Ovary (tissue), 10 donors: ENCODE results near the gene ZNF217. TPM values are rescaled to one million over a fixed set of nuclear protein-coding genes. Genes with fewer than 3 reads are reported as not detected.
"Not testable (repeated sequence)": the region's sequence is repeated elsewhere in the genome, so short reads cannot be mapped to it uniquely, and the experiment has no call there.

Source experiments
- DNase-seq, 5 donors: peaks; one replicate each; pipeline ENCODE4 v3.0.0-alpha.2; 2019 to 2020
- H3K27ac ChIP-seq, 2 donors: fragments of 200-600 bp; one replicate each; pipeline versions ENCODE4 v1.5.1 to v1.8.0; 2019 to 2022
- H3K27me3 ChIP-seq: fragments of 200-600 bp; one replicate; pipeline ENCODE4 v1.8.0; 2022
- H3K36me3 ChIP-seq: fragments of 200-600 bp; sonication (generic); one replicate; pipeline ENCODE4 v1.5.1; 2019
- H3K4me1 ChIP-seq: one replicate; pipeline ENCODE4 v1.8.1; 2013; ENCODE audit warnings: mild to moderate bottlenecking, moderate library complexity; ENCODE audit not compliant: insufficient read depth
- H3K4me3 ChIP-seq: fragments of 200-600 bp; sonication (generic); one replicate; pipeline ENCODE4 v1.5.1; 2017
- H3K9me3 ChIP-seq, 2 donors: fragments of 200-600 bp in 1 of 2; sonication (generic) in 1 of 2; one replicate each; pipeline versions ENCODE4 v1.5.1 to v1.8.1; 2013 to 2019; ENCODE audit warnings: mild to moderate bottlenecking in 1 of 2, moderate library complexity in 1 of 2
- EP300 ChIP-seq: sonication (generic); formaldehyde crosslinking; IDR thresholded peaks from one replicate; pipeline ENCODE4 v1.6.1; 2017; ENCODE audit warnings: antibody characterized with exemption
- POLR2A ChIP-seq: fragments of 450-650 bp; IDR thresholded peaks from one replicate; pipeline ENCODE4 v1.6.1; 2017; ENCODE audit warnings: antibody characterized with exemption, mild to moderate bottlenecking, moderate library complexity
- WGBS, 3 donors: extraction: QIAGEN DNeasy Blood & Tissue Kit in 1 of 3; methylation state at CpG; one replicate each; pipeline versions ENCODE4 v1.1.5 to v1.1.7; 2013 to 2017; 5-methylcytosine and 5-hydroxymethylcytosine counted together
- intact Hi-C, 4 donors: fragments of 100-400 bp; cut with DNase I; formaldehyde crosslinking; loops; one replicate each; pipeline versions ENCODE4 v1.11.0 to v1.15.1; 2022 to 2023
- long read RNA-seq, 3 donors: library from polyadenylated mRNA in 2 of 3; unstranded in 2 of 3; transcript quantifications; one replicate each; pipeline ENCODE4 v2.0.0 and lab custom pipeline, GENCODE V29; 2021 to 2026
- polyA plus RNA-seq, 2 donors: library from polyadenylated mRNA; stranded (reverse); fragments of 200-250 nt in 1 of 2; fragments of 350-450 nt in 1 of 2; fragmentation: Illumina TruSeq in 1 of 2; extraction: RNeasy Lipid Tissue Mini Kit (QIAGEN cat#74804) in 1 of 2; gene quantifications; one replicate each; pipeline ENCODE4 v1.2.3, GENCODE V29; 2013 to 2014
- total RNA-seq, 7 donors: library from RNA; depleted of rRNA in 2 of 7; stranded (reverse); fragments of >200 nt in 2 of 7; fragmentation: NEBNext Ultra II Directional in 3 of 7; extraction: Animal tissue kit (Norgen Biotek cat#: 25700) in 3 of 7; gene quantifications; one replicate each; pipeline versions ENCODE4 v1.1.0 to v1.2.4, GENCODE V29; 2016 to 2023
- TF ChIP-seq, protein P1 (sequence below), 3 donors: fragments of 450-650 bp in 2 of 3; fragments of 200-600 bp in 1 of 3; IDR thresholded peaks; one replicate each; pipeline versions ENCODE4 v1.5.1 to v1.8.0; 2016 to 2022; ENCODE audit warnings: antibody characterized with exemption in 3 of 3, mild to moderate bottlenecking in 1 of 3
- donor health status: DM: no; HTN: no; CAD: no; lungs with moderate emphysema.
- donor health status: DM: no; HTN: no; CAD: no.
- donor health status: Bipolar disorder and iron deficiency.
- donor health status: DM: yes; HTN: yes; CAD: no.
- donor health status: DM: no; HTN: no; CAD: no.
- donor health status: DM: yes; HTN: yes; CAD: no.

ZNF217 gene
- total RNA-seq (10 to 100 TPM; 13.5 to 69.7 (median 21.2) TPM), polyA plus RNA-seq (10 to 100 TPM; 13.1 to 20.8 TPM)
- long read RNA-seq, donor 1, partial matches to known transcripts, result 5 of 8 reads
- long read RNA-seq, donor 1, other reads (novel, unspliced or antisense), result 3 of 8 reads
- long read RNA-seq, donor 2, full-length matches to known transcripts, result 3 of 47 reads
- long read RNA-seq, donor 2, partial matches to known transcripts, result 44 of 47 reads
- long read RNA-seq, donor 2, other reads (novel, unspliced or antisense), result 0 of 47 reads
- long read RNA-seq, donor 3, partial matches to known transcripts, result 0 of 4 reads
- long read RNA-seq, donor 3, other reads (novel, unspliced or antisense), result 2 of 4 reads

DNA sequence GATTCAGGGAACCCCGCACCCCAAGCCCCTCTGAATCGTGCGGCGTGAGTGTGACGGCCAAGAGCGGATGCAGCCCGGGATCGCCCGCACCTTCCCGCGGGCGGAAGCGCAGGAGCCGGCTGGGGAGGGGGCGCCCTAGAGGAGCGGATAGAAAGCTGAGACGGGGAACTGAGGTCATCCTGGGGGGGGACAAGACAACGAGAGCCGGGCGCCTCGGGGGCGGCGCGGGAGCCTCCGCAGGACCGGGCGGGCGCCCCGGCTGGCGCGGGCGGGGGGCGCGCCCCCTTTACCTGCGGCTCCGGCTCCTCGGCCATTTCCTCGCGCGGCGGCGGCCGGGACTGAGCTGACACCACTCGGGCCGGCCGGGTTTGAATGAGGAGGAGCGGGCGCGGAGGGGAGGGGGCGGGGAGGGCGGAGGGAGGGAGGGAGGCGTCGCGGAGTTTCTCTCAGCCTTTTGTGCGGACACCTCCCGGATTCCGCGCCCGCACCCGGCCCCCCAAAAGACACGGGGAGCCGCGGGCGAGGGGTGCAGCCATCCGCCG is at the start of gene ZNF217:
ZNF217 (minus strand) TSS at position 374 of the 542 bp plus-strand sequence. CDS start 11,013 bp downstream, outside the sequence.
- DNase-seq, result peak; percentile 75 to 83 (median 82)
- not testable (repeated sequence) for H3K9me3 ChIP-seq, H3K4me1 ChIP-seq, H3K36me3 ChIP-seq, H3K27me3 ChIP-seq
- WGBS, 3 donors, result 0 to 4% (median 3%) methylated on average over 21 to 66 of the region's 66 CpGs
- TF ChIP-seq POLR2A, result peak; percentile 16
- Histone ChIP-seq H3K4me3 (peak within 1 kb of the TSS; percentile 85), H3K27ac (peak within 1 kb of the TSS; percentile 95 to 97)
- intact Hi-C loops, result loop anchor here in 1 of 4 donors (2.0 kb wide), 1 partner anchor 29 kb away; no protein-coding TSS in a partner anchor

DNA sequence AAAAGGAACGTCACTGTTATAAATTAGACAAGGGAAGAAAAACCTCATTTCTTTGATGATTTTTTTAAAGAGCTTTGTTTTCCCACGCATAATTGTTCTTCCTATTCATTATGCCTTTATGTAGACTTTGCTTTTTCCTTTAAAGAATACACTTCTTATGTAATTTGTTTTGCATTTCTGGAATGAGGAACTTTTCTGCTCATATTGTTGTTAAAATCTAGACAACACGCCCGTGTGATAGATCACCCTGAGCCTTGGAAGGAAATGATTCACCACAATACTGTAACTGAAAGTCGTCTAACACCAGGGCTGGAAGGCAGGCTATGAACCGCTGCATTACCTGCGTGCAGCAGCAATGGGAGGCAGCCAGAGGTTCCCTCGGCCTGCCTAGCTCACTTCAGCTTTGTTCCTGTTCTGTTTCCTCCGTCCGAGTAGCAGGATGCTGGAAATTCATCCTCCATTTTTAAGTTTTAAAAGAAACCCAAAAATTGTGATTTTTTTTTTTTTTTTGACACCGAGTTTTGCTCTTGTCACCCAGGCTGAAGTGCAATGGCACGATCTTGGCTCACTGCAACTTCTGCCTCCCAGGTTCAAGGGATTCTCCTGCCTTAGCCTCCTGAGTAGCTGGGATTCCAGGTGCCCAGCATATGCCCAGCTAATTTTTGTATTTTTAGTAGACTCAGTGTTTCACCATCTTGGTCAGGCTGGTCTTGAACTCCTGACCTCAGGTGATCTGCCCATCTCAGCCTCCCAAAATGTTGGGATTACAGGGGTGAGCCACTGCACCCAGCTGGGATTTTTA is 49.6 kb upstream of the ZNF217 start:
- Histone ChIP-seq H3K36me3 (no peaks in the 10 kb centered on the region), H3K4me1 (peaks cover 4% of the 10 kb centered on the region), H3K9me3 (no peaks in the 10 kb centered on the region), H3K4me3 (no peak overlapping the region), H3K27ac (peak overlapping the region in 1 of 2 donors; percentile 32), H3K27me3 (no peaks in the 10 kb centered on the region)
- TF ChIP-seq POLR2A (no peak), EP300 (no peak)
- TF ChIP-seq, protein P1, sequence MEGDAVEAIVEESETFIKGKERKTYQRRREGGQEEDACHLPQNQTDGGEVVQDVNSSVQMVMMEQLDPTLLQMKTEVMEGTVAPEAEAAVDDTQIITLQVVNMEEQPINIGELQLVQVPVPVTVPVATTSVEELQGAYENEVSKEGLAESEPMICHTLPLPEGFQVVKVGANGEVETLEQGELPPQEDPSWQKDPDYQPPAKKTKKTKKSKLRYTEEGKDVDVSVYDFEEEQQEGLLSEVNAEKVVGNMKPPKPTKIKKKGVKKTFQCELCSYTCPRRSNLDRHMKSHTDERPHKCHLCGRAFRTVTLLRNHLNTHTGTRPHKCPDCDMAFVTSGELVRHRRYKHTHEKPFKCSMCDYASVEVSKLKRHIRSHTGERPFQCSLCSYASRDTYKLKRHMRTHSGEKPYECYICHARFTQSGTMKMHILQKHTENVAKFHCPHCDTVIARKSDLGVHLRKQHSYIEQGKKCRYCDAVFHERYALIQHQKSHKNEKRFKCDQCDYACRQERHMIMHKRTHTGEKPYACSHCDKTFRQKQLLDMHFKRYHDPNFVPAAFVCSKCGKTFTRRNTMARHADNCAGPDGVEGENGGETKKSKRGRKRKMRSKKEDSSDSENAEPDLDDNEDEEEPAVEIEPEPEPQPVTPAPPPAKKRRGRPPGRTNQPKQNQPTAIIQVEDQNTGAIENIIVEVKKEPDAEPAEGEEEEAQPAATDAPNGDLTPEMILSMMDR (IDR thresholded peaks at IDR 0.05), result no peak
- intact Hi-C loops, result no loop called here
- WGBS, 3 donors, result 12 to 22% (median 19%) methylated on average over 12 of the region's 12 CpGs
- no peak for DNase-seq

DNA sequence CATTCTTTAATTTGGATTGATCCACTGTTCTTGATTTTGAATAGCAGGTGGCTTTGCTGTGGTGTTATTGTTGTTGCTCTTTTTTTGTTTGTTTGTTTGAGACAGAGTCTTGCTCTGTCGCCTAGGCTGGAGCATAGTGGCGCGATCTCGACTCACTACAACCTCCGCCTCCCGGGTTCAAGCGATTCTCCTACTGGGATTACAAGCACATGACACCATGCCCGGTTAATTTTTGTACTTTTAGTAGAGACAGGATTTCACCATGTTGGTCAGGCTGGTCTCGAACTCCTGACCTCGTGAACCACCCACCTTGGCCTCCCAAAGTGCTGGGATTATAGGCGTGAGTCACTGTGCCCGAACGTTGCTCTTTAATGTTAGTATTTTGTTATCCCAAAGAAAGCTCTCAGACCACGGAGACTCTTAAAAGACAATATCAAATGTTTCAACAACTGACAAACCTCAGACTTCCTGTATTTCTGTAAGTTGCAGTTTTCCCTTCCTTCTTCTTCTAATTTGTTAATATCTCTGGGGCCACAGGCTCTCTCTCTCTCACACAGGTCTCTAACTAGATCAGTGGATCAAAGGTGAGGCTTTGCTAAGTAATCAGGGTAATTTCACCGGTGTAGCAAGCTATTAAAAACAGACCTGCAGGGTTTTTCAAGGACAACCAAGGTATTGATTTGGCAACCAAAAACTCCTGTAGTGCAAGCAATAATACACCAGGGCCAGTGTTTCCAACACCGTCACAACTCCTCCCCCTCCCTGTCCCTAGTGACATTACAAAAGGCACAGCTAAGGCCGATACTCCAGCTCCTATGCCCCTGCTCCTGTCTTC is 48.8 kb upstream of the ZNF217 start:
- H3K27ac ChIP-seq, result peak overlapping the region in 1 of 2 donors; percentile 32
- no peak overlapping the region for H3K4me3 ChIP-seq
- whole genome bisulfite sequencing, 3 donors, result 49 to 59% (median 57%) methylated on average over 17 of the region's 17 CpGs
- H3K27me3 ChIP-seq, result no peaks in the 10 kb centered on the region
- no peak for DNase-seq
- TF ChIP-seq, protein P1 (IDR thresholded peaks at IDR 0.05), result no peak
- TF ChIP-seq EP300 (no peak), POLR2A (no peak)
- H3K36me3 ChIP-seq, result no peaks in the 10 kb centered on the region
- H3K4me1 ChIP-seq, result peaks cover 4% of the 10 kb centered on the region
- intact Hi-C loops, result no loop called here
- H3K9me3 ChIP-seq, result no peaks in the 10 kb centered on the region

DNA sequence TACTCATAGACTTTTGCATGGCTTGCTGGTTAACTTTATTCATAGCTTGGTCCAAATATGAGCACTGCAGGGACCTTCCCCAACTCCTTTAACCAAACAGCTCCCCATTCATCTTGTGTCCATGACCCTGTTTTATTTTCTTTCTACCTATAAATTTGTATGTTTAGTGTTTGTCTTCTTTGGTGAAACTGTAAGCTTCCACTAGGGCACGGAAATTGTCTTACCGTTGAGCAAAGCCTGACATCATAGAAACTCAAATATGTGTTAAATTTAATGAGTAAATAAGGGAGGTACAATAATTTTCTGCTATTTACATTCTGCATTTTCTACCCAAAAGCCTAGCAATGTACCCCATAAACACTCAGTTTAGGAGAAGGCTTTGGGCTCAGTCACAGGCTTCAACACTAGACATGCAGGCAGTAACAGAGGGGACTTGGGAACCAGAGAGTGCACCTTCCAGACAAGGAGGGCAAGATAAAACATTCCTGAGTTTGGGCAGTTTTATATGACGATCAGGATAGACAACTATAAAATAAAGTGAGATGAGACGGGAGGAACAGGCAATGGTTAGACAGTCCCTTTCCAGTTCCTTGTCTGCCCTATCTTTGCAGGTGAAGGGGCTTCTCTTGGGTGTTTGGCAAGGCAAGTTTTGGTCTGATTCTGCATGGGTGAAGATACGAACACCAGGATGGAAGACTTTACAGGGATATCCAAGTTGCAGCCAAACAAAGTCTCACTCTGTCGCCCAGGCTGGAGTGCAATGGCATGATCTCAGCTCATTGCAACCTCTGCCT is 46.2 kb upstream of the ZNF217 start:
- Histone ChIP-seq H3K4me1 (peaks cover 4% of the 10 kb centered on the region), H3K27ac (no peak overlapping the region), H3K4me3 (no peak overlapping the region), H3K27me3 (no peaks in the 10 kb centered on the region), H3K36me3 (no peaks in the 10 kb centered on the region), H3K9me3 (no peaks in the 10 kb centered on the region)
- WGBS, 3 donors, result 87 to 89% (median 88%) methylated on average over 6 of the region's 6 CpGs
- intact Hi-C loops, result no loop called here
- DNase-seq, result no peak
- TF ChIP-seq POLR2A (no peak), EP300 (no peak)
- TF ChIP-seq, protein P1 (IDR thresholded peaks at IDR 0.05), result no peak
